ENCODE measurements around the gene PLXNA4.

Gene PLXNA4

DNA sequence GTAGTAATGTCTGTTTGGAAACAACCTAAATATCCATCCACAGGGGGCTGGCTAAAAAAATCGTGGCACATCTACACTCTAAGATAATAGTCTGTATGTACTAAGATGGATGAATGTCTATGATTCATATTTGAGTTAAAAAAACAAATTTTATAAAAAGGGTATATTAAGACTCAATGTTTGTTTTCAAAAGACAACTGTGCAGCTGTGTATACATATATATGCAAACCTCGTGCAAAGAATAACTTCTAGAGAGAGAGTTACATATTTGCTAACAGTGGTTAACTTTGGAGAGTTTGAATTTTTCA lies 323.5 kb downstream of the PLXNA4 start:
- no peaks in the 10 kb centered on the region for H3K27me3 ChIP-seq (ENCODE audit: control insufficient read depth, low read length)
- no peaks in the 10 kb centered on the region for H3K9me2 ChIP-seq (replicated peaks; ENCODE audit: control insufficient read depth, low read length)
- no peaks in the 10 kb centered on the region for H3K79me2 ChIP-seq (ENCODE audit: control insufficient read depth, low read length)
- no peak overlapping the region for H3K27ac ChIP-seq (ENCODE audit: low read depth, low read length)
- H3F3A ChIP-seq (ENCODE audit: control insufficient read depth, insufficient read depth) = no peaks in the 10 kb centered on the region
- no peaks in the 10 kb centered on the region for H3K36me3 ChIP-seq (ENCODE audit: control insufficient read depth, low read length)
- no peaks in the 10 kb centered on the region for H3K4me1 ChIP-seq (ENCODE audit: control insufficient read depth, low read length)
- H3K9me3 ChIP-seq (ENCODE audit: control insufficient read depth, insufficient read depth, low read length) = no peaks in the 10 kb centered on the region
- no peak overlapping the region for H3K4me3 ChIP-seq (ENCODE audit: low read length)
- H4K20me1 ChIP-seq (ENCODE audit: control insufficient read depth, insufficient read depth, low read depth, low read length) = no peaks in the 10 kb centered on the region
- TF ChIP-seq CTCF (IDR thresholded peaks at IDR 0.05; ENCODE audit: low read depth, low read length, poor library complexity, severe bottlenecking) (no peak), EZH2phosphoT487 (IDR thresholded peaks at IDR 0.05; ENCODE audit: borderline replicate concordance, low read length) (no peak)
- no peak overlapping the region for H3K4me2 ChIP-seq (ENCODE audit: low read length)

- H3K27me3 ChIP-seq (ENCODE audit: control insufficient read depth, low read length) = no peaks in the 10 kb centered on the region
- no peaks in the 10 kb centered on the region for H3K9me3 ChIP-seq (ENCODE audit: control insufficient read depth, insufficient read depth, low read length)
- H4K20me1 ChIP-seq (ENCODE audit: control insufficient read depth, insufficient read depth, low read depth, low read length) = no peaks in the 10 kb centered on the region
- no peaks in the 10 kb centered on the region for H3K36me3 ChIP-seq (ENCODE audit: control insufficient read depth, low read length)
- H3F3A ChIP-seq (ENCODE audit: control insufficient read depth, insufficient read depth) = no peaks in the 10 kb centered on the region
- no peaks in the 10 kb centered on the region for H3K9me2 ChIP-seq (replicated peaks; ENCODE audit: control insufficient read depth, low read length)
- TF ChIP-seq EZH2phosphoT487 (IDR thresholded peaks at IDR 0.05; ENCODE audit: borderline replicate concordance, low read length) = no peak
- no peak for TF ChIP-seq CTCF (IDR thresholded peaks at IDR 0.05; ENCODE audit: low read depth, low read length, poor library complexity, severe bottlenecking)
- H3K79me2 ChIP-seq (ENCODE audit: control insufficient read depth, low read length) = no peaks in the 10 kb centered on the region
- no peak overlapping the region for H3K4me2 ChIP-seq (ENCODE audit: low read length)
- H3K4me3 ChIP-seq (ENCODE audit: low read length) = no peak overlapping the region
- H3K4me1 ChIP-seq (ENCODE audit: control insufficient read depth, low read length) = no peaks in the 10 kb centered on the region
- no peak overlapping the region for H3K27ac ChIP-seq (ENCODE audit: low read depth, low read length)
These were observed 325.0 kb downstream of the PLXNA4 start for GRCh38 chr7:132251327-132251659.

DNA sequence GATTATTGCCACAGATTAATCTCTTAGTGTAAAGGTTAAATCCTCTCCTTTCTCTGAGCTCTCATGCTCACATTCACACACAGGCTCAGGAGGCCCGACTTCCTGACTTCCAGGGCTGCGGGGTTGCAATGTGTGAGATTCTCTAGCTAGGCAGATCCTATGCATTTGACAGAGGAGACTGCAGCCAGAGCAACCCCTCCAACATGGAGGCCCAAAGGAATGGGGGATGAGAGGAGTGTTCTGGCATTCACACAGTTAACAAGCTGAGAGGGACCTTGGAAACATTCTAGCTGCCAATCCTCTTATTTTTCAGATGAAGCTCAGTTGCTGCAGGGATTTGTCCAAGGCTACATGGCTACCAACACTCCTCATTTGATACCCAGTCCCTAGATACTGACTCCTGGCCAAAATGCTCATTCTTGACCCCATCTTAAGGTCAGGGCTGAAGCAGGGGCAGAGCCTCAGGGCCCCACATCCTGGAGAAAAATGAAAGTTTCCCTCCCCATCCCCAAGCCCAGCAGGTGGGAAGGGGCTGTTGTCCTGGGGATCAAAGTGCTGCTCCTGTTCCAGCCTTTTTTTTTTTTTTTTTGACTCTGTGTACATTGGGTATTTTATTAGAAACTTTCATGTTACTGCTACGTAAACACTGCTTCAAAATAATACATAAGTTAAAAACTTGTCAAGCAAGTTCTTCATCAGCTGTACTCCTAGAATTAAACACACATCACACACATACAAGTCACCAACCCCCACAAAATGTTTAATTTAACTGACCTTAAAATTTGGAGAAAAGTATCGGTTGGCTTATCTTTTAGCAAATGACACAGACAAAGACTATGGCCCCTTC lies 325.6 kb downstream of the PLXNA4 start:
- H3K9me2 ChIP-seq (replicated peaks; ENCODE audit: control insufficient read depth, low read length) = no peaks in the 10 kb centered on the region
- TF ChIP-seq CTCF (IDR thresholded peaks at IDR 0.05; ENCODE audit: low read depth, low read length, poor library complexity, severe bottlenecking) (no peak), EZH2phosphoT487 (IDR thresholded peaks at IDR 0.05; ENCODE audit: borderline replicate concordance, low read length) (no peak)
- no peak overlapping the region for H3K27ac ChIP-seq (ENCODE audit: low read depth, low read length)
- H4K20me1 ChIP-seq (ENCODE audit: control insufficient read depth, insufficient read depth, low read depth, low read length) = no peaks in the 10 kb centered on the region
- no peaks in the 10 kb centered on the region for H3K4me1 ChIP-seq (ENCODE audit: control insufficient read depth, low read length)
- H3F3A ChIP-seq (ENCODE audit: control insufficient read depth, insufficient read depth) = no peaks in the 10 kb centered on the region
- no peaks in the 10 kb centered on the region for H3K79me2 ChIP-seq (ENCODE audit: control insufficient read depth, low read length)
- 0 out of 2 replicates have a peak, but pooled peaks cover 2% of the 10 kb centered on the region for H3K9me3 ChIP-seq (ENCODE audit: control insufficient read depth, insufficient read depth, low read length)
- no peaks in the 10 kb centered on the region for H3K27me3 ChIP-seq (ENCODE audit: control insufficient read depth, low read length)
- no peaks in the 10 kb centered on the region for H3K36me3 ChIP-seq (ENCODE audit: control insufficient read depth, low read length)
- no peak overlapping the region for H3K4me3 ChIP-seq (ENCODE audit: low read length)
- H3K4me2 ChIP-seq (ENCODE audit: low read length) = no peak overlapping the region

All from DOHH2 (cell line).